HUDEP-2 (cell line): ENCODE results near the gene CFAP43.

Experiments
- DNase-seq, 76 experiments: peaks; one replicate each; lab custom pipeline; 2025; ENCODE audit not compliant: unreplicated experiment in 76 of 76; lab: John Stamatoyannopoulos, UW

Gene CFAP43

GRCh38 chr10:104231784-104232612 is at the start of gene CFAP43:
CFAP43 (minus strand) TSS chr10:104232364; CDS start chr10:104232246, 118 bp downstream.
- DNase-seq = peak in 75 of 76 experiments; percentile 20 to 99 (median 96)

- no peak for DNase-seq
These were observed 49.5 kb upstream of the CFAP43 start for GRCh38 chr10:104281694-104282093.

GRCh38 chr10:104279550-104280259 is 47.5 kb upstream of the CFAP43 start:
- DNase-seq = no peak

- DNase-seq = no peak
These were observed 45.6 kb upstream of the CFAP43 start for GRCh38 chr10:104277785-104278184.

GRCh38 chr10:104276192-104276591 is 44.0 kb upstream of the CFAP43 start:
- DNase-seq = no peak

- peak in 58 of 76 experiments; percentile 10 to 70 (median 41) for DNase-seq
These were observed 42.9 kb upstream of the CFAP43 start for GRCh38 chr10:104274762-104275721.

GRCh38 chr10:104273899-104274575 is 41.9 kb upstream of the CFAP43 start:
- peak in 15 of 76 experiments; percentile 7 to 38 (median 20) for DNase-seq

- DNase-seq = no peak
These were observed 41.1 kb upstream of the CFAP43 start for GRCh38 chr10:104273286-104273685.

GRCh38 chr10:104268713-104269645 is 36.8 kb upstream of the CFAP43 start, which contains the start of gene GSTO2:
GSTO2 (plus strand) TSS chr10:104269184; CDS start chr10:104274916, 5,732 bp downstream.
- DNase-seq = peak; percentile 39 to 99 (median 97)

GRCh38 chr10:104268405-104268712 is 36.2 kb upstream of the CFAP43 start:
- DNase-seq = peak in 11 of 76 experiments; percentile 43 to 60 (median 54)

GRCh38 chr10:104267721-104268404 is 35.7 kb upstream of the CFAP43 start:
- peak in 1 of 76 experiments; percentile 31 for DNase-seq

GRCh38 chr10:104264783-104265182 is 32.6 kb upstream of the CFAP43 start:
- DNase-seq = no peak

- peak in 52 of 76 experiments; percentile 11 to 71 (median 39) for DNase-seq
These were observed 29.9 kb upstream of the CFAP43 start for GRCh38 chr10:104262055-104262454.

- peak in 25 of 76 experiments; percentile 15 to 63 (median 44) for DNase-seq
These were observed 28.6 kb upstream of the CFAP43 start for GRCh38 chr10:104260775-104261115.

GRCh38 chr10:104259999-104260774 is 28.0 kb upstream of the CFAP43 start:
- DNase-seq = peak in 6 of 76 experiments; percentile 3 to 30 (median 20)

GRCh38 chr10:104259456-104259855 is 27.3 kb upstream of the CFAP43 start:
- DNase-seq = no peak

GRCh38 chr10:104258209-104258608 is 26.0 kb upstream of the CFAP43 start:
- DNase-seq = no peak

- no peak for DNase-seq
These were observed 25.1 kb upstream of the CFAP43 start for GRCh38 chr10:104257235-104257634.
